GM12878 (cell line): ENCODE data around the gene TAPBP. TPM values are rescaled to one million over a fixed set of nuclear protein-coding genes. Genes with fewer than 3 reads are reported as not detected.

Experiments used
- HDAC2 ChIP-seq: fragments of 200-600 bp; sonication (generic); IDR thresholded peaks from 2 replicates; pipeline ENCODE4 v1.6.1; 2017
- SKIL ChIP-seq: fragments of 450-650 bp; IDR thresholded peaks from 2 replicates; pipeline ENCODE4 v1.6.1; 2017; ENCODE audit warnings: mild to moderate bottlenecking, low read depth, inconsistent platforms; ENCODE audit not compliant: poor library complexity, severe bottlenecking
- SMAD5 ChIP-seq: IDR thresholded peaks from 2 replicates; pipeline ENCODE4 v1.6.1; 2016; ENCODE audit warnings: antibody characterized with exemption, low read depth
- TBL1XR1 ChIP-seq: IDR thresholded peaks from 2 replicates; pipeline ENCODE4 v1.6.1; 2012; ENCODE audit warnings: low read depth, low read length, improper control_type of control experiment
- TCF12 ChIP-seq: IDR thresholded peaks from 2 replicates; pipeline ENCODE4 v1.6.1; 2011; ENCODE audit warnings: low read depth, mild to moderate bottlenecking, low read length
- YBX1 ChIP-seq: fragments of 450-650 bp; IDR thresholded peaks from 2 replicates; pipeline ENCODE4 v1.6.1; 2016; ENCODE audit warnings: antibody characterized with exemption
- ZBTB4 ChIP-seq: fragments of 450-650 bp; formaldehyde crosslinking; IDR thresholded peaks from 2 replicates; pipeline ENCODE4 v1.4.0; 2022; ENCODE audit warnings: mild to moderate bottlenecking, moderate library complexity
- ZNF217 ChIP-seq: fragments of 450-650 bp; IDR thresholded peaks from 2 replicates; pipeline ENCODE4 v1.6.1; 2017; ENCODE audit warnings: antibody characterized with exemption, mild to moderate bottlenecking
- polyA plus RNA-seq, 11 experiments: library from polyadenylated mRNA; depleted of rRNA in 4 of 11; unstranded in 6 of 11; stranded (reverse) in 5 of 11; fragments of >200 nt; fragmentation: Nextera tagmentation in 4 of 11; fragmentation: Illumina TruSeq in 1 of 11; extraction: Ambion mirVana in 4 of 11; extraction: Trizol in 1 of 11; gene quantifications; 1 replicate in 1 of 11; 2 replicates in 10 of 11; pipeline versions ENCODE4 v1.2.1 to v1.2.3, GENCODE V29; 2011 to 2016; ENCODE audit warnings: inconsistent platforms in 2 of 11, missing spikeins in 2 of 11, low read depth in 1 of 11
- total RNA-seq, 4 experiments: library from RNA; depleted of rRNA in 3 of 4; stranded (reverse); fragments of >200 nt in 3 of 4; fragmentation: Illumina TruSeq in 1 of 4; extraction: Trizol in 1 of 4; gene quantifications; 2 replicates each; pipeline versions ENCODE4 v1.2.1 to v1.2.3, GENCODE V29; 2013 to 2021

Gene TAPBP
- total and polyA plus RNA-seq, 10 of the 15 experiments (the other 5 are each of a cell fraction or from before 2014, with no cell fraction given) = 14.6 to 210 (median 78.1) TPM

- TF ChIP-seq SKIL = no peak
- TF ChIP-seq TCF12 = peak; percentile 49; the same call in 1 of the 2 replicates
- TF ChIP-seq YBX1 = no peak
- no peak; the same call in 1 of the 2 replicates for TF ChIP-seq TBL1XR1
- TF ChIP-seq ZNF217 = peak; percentile 48; the same call in 1 of the 2 replicates
- TF ChIP-seq HDAC2 = no peak
- TF ChIP-seq ZBTB4 (CRISPR knock-in tag) = peak; percentile 73
- TF ChIP-seq SMAD5 = no peak; the same call in 1 of the 2 replicates
Measured at GRCh38 chr6:33276864-33277662, 36.8 kb downstream of the TAPBP start, which contains the start of gene B3GALT4 (continued).
